KOPT-K1 (cell line): ENCODE results near the gene PTCH2.

Source experiments
- H3K27ac ChIP-seq: fragments of 200-600 bp; sonication (generic); 2 replicates; pipeline ENCODE4 v1.5.1; 2016; ENCODE audit warnings: antibody characterized with exemption, mild to moderate bottlenecking, low read depth, low read length; ENCODE audit not compliant: poor library complexity, severe bottlenecking
- H3K36me3 ChIP-seq: fragments of 200-600 bp; sonication (generic); 2 replicates; pipeline ENCODE4 v1.5.1; 2017; ENCODE audit warnings: antibody characterized with exemption, mild to moderate bottlenecking, low read length, moderate library complexity; ENCODE audit not compliant: insufficient read depth
- H3K9me3 ChIP-seq: fragments of 200-600 bp; sonication (generic); 2 replicates; pipeline ENCODE4 v1.5.1; 2017; ENCODE audit warnings: antibody characterized with exemption, low read length, mild to moderate bottlenecking; ENCODE audit not compliant: insufficient read depth, poor library complexity, severe bottlenecking

The PTCH2 gene

GRCh38 chr1:44787506-44787905 is 55.5 kb downstream of the PTCH2 start:
- H3K27ac ChIP-seq, result no peak overlapping the region
- no peaks in the 10 kb centered on the region for H3K9me3 ChIP-seq
- H3K36me3 ChIP-seq, result peaks cover 8% of the 10 kb centered on the region; the same call in 1 of the 2 replicates

DNA sequence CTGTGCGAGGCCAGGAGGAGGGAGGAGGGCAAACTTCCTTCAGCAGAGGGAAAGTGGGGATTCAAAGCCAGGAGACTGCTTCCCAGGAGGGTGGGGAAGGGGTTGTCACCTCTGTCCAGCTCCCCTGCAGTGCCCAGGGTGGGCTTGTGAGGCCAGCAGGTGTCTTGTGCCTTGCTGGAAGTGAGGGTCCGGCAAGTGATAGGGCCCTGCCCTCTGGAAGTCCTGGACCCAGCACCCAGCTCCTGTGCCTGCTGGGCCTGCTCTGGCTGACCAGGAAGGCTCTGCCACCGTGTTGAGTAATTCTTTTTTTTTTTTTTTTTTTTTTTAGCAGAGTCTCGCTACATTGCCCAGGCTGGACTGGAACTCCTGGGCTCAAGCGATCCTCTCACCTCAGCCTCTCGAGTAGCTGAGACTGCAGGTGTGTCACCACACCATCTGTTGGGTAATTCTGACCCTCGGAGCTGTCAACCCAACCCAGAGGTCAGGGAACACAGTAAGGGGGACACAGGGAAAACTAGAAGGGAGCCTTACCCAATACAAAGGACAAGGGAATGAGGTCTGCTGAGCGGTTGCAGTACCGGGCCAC is 56.1 kb downstream of the PTCH2 start:
- no peak overlapping the region for H3K27ac ChIP-seq
- no peaks in the 10 kb centered on the region for H3K9me3 ChIP-seq
- peaks cover 12% of the 10 kb centered on the region for H3K36me3 ChIP-seq

DNA sequence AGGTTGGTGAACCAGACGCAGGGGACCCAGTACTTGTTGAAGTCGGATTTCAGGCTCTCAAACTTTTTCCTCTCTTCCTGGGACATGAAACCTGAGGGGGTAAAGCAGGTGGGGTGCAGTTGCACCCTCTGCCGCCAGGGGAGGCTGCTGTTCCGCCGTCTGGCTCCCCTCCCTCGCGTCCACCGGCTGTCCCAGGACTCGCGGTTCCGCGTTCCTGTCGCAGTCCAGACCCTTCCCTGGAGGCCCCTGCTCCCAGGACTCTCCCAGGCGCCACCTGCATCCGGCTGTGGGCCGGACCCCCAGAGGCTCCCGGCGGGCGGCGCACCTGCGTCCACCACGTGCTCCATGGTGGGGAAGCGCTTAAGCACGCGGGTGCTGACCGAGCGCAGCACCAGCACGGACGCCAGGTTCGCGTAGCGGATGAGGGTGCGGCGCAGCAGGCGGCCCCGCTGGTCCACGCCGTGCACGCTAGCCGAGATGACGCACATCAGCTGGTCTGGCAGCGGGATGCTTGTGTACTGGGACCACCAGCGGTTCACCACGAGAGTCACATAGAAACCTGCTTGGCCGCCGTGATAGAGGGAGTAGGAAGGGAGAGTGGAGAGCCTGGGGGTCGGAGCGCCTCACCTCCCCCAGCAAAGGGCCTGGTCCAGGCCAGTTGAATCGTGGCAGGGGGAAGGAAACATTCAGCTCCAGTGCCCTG is 56.8 kb downstream of the PTCH2 start:
- Histone ChIP-seq H3K36me3 (peaks cover 18% of the 10 kb centered on the region), H3K9me3 (no peaks in the 10 kb centered on the region), H3K27ac (no peak overlapping the region)

- Histone ChIP-seq H3K27ac (no peak overlapping the region), H3K36me3 (peaks cover 25% of the 10 kb centered on the region), H3K9me3 (no peaks in the 10 kb centered on the region)
These were observed 57.4 kb downstream of the PTCH2 start for GRCh38 chr1:44785501-44786137.

GRCh38 chr1:44785029-44785380 is 58.0 kb downstream of the PTCH2 start:
- Histone ChIP-seq H3K27ac (no peak overlapping the region), H3K36me3 (peaks cover 31% of the 10 kb centered on the region), H3K9me3 (no peaks in the 10 kb centered on the region)

- Histone ChIP-seq H3K36me3 (peaks cover 38% of the 10 kb centered on the region), H3K9me3 (no peaks in the 10 kb centered on the region), H3K27ac (no peak overlapping the region)
These were observed 58.7 kb downstream of the PTCH2 start for GRCh38 chr1:44784094-44785028.

DNA sequence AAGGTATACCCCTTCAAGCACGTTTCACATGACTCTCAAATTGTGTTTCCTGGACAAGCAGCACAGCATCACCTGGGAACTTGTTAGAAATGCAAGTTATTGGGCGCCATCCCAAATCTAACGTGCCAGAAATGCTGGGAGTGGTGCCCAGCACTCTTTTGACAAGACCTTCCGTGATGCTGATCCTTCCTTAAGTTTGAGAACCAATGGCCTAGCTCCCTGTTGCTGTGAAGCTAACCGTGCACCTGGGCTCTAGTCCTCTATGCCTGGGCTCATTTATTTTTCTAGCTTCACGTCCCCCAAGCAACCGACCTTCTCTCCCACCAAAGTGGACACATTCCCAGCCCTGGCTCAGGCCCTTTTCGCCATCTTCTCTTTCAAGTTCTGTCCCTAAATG is 59.4 kb downstream of the PTCH2 start:
- H3K27ac ChIP-seq, result no peak overlapping the region
- H3K36me3 ChIP-seq, result peaks cover 44% of the 10 kb centered on the region
- no peaks in the 10 kb centered on the region for H3K9me3 ChIP-seq

DNA sequence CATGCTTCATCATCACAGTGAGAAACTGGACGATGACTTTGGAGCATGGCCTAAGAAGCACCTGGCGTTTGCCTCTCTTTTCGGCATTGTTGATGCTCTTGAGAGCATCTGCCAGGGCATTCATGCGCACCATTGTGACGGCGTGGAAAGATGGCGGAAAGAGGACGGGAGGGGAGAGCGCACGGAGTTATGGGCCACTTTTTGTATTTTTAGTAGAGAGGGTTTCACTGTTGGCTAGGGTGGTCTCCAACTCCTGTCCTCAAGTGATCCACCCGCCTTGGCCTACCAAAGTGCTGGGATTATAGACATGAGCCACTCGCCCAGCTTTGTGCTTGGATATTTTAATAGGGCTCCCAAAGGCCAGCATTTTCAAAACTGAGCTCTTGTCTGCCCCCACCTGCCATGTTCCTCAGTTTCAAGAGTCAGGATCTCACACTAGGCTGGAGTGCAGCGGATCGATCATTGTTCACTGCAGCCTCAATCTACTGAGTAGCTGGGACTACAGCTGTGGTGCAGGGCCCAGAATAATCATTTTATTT is 62.4 kb downstream of the PTCH2 start:
- peaks cover 69% of the 10 kb centered on the region for H3K36me3 ChIP-seq
- no peak overlapping the region for H3K27ac ChIP-seq
- H3K9me3 ChIP-seq, result no peaks in the 10 kb centered on the region

DNA sequence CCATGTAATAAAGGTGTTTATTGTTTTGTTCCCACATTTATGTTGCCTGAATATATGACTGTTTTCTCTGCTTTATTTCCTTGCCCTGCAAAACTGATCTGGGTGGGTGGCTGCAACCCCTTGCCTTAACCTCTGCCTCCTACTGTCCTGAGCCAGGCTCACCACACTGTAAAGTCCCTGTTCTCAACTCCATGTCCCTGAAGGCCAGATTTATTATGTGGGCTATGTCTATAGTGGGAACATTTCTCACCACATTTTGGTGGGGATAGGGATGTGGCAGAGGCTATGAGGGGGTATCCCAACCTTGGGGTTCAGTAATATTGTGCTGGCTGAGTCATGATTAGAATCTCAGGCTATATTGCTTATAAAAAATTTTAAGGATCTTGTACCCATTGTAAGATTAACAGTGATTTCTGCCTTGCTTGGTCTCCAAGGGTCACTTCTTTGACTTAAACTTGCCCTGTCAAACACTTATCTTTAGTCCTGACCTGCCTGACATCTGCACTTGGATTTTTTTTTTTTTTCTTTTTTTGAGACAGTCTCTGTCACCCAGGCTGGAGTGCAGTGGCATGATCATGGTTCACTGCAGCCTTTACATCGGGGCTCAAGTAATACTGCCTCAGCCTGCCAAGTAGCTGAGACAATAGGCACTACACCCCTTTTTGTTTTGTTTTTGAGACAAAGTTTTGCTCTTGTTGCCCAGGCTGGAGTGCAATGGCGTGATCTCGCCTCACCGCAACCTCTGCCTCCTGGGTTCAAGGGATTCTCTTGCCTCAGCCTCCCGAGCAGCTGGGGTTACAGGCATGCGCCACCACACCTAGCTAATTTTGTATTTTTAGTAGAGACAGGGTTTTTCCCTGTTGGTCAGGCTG is 64.1 kb downstream of the PTCH2 start:
- Histone ChIP-seq H3K9me3 (no peaks in the 10 kb centered on the region), H3K36me3 (peaks cover 69% of the 10 kb centered on the region), H3K27ac (no peak overlapping the region)

GRCh38 chr1:44777969-44778635 is 65.0 kb downstream of the PTCH2 start:
- H3K9me3 ChIP-seq, result no peaks in the 10 kb centered on the region
- H3K36me3 ChIP-seq, result peaks cover 67% of the 10 kb centered on the region
- H3K27ac ChIP-seq, result no peak overlapping the region

- peaks cover 61% of the 10 kb centered on the region for H3K36me3 ChIP-seq
- H3K9me3 ChIP-seq, result no peaks in the 10 kb centered on the region
These were observed 65.5 kb downstream of the PTCH2 start for GRCh38 chr1:44777547-44777946.

GRCh38 chr1:44776730-44777068 is 66.4 kb downstream of the PTCH2 start:
- H3K9me3 ChIP-seq, result no peaks in the 10 kb centered on the region
- H3K36me3 ChIP-seq, result peaks cover 55% of the 10 kb centered on the region
- H3K27ac ChIP-seq, result peak overlapping the region; percentile 76

More at GRCh38 chr1:44777547-44777946, 65.5 kb downstream of the PTCH2 start:
- peak overlapping the region; percentile 76 for H3K27ac ChIP-seq

DNA sequence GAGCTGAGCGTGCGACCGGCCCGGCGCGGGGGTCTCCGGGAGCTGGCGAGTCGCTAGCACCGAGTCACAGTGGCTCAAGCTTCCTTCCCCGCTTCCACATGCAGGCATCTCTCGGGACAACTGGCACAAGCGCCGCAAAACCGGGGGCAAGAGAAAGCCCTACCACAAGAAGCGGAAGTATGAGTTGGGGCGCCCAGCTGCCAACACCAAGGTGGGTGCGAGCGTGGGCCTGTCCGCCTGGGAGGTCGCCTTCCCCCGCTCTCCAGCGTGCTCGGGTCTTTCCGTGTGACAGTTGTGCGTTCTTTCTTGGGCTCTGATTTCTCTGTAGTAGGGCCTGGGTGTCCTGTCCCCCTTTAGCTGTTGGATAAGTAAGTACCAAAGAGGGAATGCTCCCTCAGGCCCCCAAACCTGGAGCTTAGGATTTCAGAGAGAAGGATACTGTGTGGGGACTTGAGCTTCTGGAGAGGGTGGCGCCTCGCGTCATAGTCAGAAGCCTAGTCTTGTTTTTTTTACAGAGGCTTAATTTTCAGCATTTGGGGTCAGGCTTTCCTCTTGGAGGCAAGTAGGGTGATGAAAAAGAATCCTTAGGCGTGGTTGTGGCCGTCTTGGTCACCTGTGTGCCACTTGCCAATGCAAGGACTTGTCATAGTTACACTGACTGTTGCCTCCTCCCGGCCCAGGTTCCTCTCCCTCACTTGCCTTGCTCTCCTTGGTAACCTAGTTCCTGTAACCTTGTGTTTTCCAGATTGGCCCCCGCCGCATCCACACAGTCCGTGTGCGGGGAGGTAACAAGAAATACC is 66.9 kb downstream of the PTCH2 start:
- Histone ChIP-seq H3K27ac (peak overlapping the region; percentile 76), H3K36me3 (peaks cover 49% of the 10 kb centered on the region), H3K9me3 (no peaks in the 10 kb centered on the region)
